H1 (cell line): ENCODE measurements around the gene DUS1L. TPM values are rescaled to one million over a fixed set of nuclear protein-coding genes. Genes with fewer than 3 reads are reported as not detected.

ENCODE experiments used
- YY1 ChIP-seq: IDR thresholded peaks from 2 replicates; pipeline ENCODE4 v1.6.1; 2011; ENCODE audit warnings: low read depth, mild to moderate bottlenecking, low read length
- polyA plus RNA-seq, 7 experiments: library from polyadenylated mRNA; depleted of rRNA in 3 of 7; stranded (reverse) in 5 of 7; unstranded in 2 of 7; fragments of >200 nt in 5 of 7; fragments of 200-250 nt in 2 of 7; gene quantifications; 1 replicate in 5 of 7; 2 replicates in 1 of 7; 4 replicates in 1 of 7; pipeline versions ENCODE4 v1.2.1 to v1.2.3, GENCODE V29; 2011 to 2013; ENCODE audit warnings: missing spikeins in 2 of 7, mixed read lengths in 2 of 7
- total RNA-seq: library from RNA; stranded (reverse); fragmentation: NEBNext Ultra II Directional; extraction: Animal tissue kit (Norgen Biotek cat#: 25700); gene quantifications from 2 replicates; pipeline ENCODE4 v1.2.1, GENCODE V29; 2021

Gene DUS1L
- total and polyA plus RNA-seq, 2 of the 8 experiments (the other 6 are each of a cell fraction or from before 2014, with no cell fraction given), result 34.5 to 69.1 TPM

GRCh38 chr17:82065638-82066303 lies at the start of gene DUS1L (continued):
- peak; percentile 65; the same call in 1 of the 2 replicates for TF ChIP-seq YY1
